K562 (cell line): ENCODE results near the gene MVD. TPM values are rescaled to one million over a fixed set of nuclear protein-coding genes. Genes with fewer than 3 reads are reported as not detected.

ENCODE experiments used
- ATAC-seq: fragments of 200-7000 bp; cut with Tn5 transposase; 3 replicates; pipeline ENCODE4 v1.9.1; 2020; ENCODE audit warnings: moderate library complexity
- BruUV-seq: library from RNA; stranded (reverse); fragments of 400-500 nt; replicated peaks from 2 replicates; lab custom pipeline; 2021; lab: Mats Ljungman, UMichigan
- CTCF ChIA-PET: fragments of 300-600 bp; formaldehyde crosslinking; extraction: SDS; loops from one replicate; lab custom pipeline; 2021; ENCODE audit warnings: low intra/inter-chr PET ratio; lab: Yijun Ruan, JAX
- POLR2A ChIA-PET: fragments of 300-600, 350-650 bp; sonication (Branson Sonifier 250); formaldehyde crosslinking; extraction: SDS; loops from one replicate; lab custom pipeline; 2021; ENCODE audit warnings: antibody characterized with exemption, inconsistent platforms; lab: Yijun Ruan, JAX
- DNase-seq, 4 experiments: peaks; one replicate each; pipeline versions ENCODE4 v3.0.0 to v3.0.0-alpha.2; 2011 to 2018; ENCODE audit warnings: low spot score in 3 of 4, mixed read lengths in 3 of 4; ENCODE audit errors: extremely low read depth in 1 of 4
- FAIRE-seq: peaks from 2 replicates; lab custom pipeline; 2011; peaks lifted over from hg19 to GRCh38; lab: Jason Lieb, UNC
- H2AFZ ChIP-seq: 2 replicates; pipeline ENCODE4 v1.6.0; 2011; ENCODE audit warnings: low read depth, low read length, control low read depth, inconsistent platforms
- H3K27ac ChIP-seq: fragments of 200-600 bp; 3 replicates; pipeline ENCODE4 v1.8.0; 2011; ENCODE audit warnings: low read depth, mild to moderate bottlenecking, control low read depth, inconsistent platforms, low read length, moderate library complexity, mixed read lengths; ENCODE audit errors: extremely low read depth
- H3K27me3 ChIP-seq, 2 experiments: fragments of 300-600 bp in 1 of 2; 2 replicates in 1 of 2; 3 replicates in 1 of 2; pipeline versions ENCODE4 v1.6.0 to v1.8.0; 2011; ENCODE audit warnings: inconsistent platforms in 2 of 2, low read length in 2 of 2, mild to moderate bottlenecking in 1 of 2, mixed read lengths in 1 of 2, moderate library complexity in 1 of 2; ENCODE audit not compliant: control insufficient read depth in 2 of 2, insufficient read depth in 2 of 2
- H3K36me3 ChIP-seq: fragments of 300-600 bp; 3 replicates; pipeline ENCODE4 v1.8.0; 2011; ENCODE audit warnings: mild to moderate bottlenecking, low read length, inconsistent platforms; ENCODE audit not compliant: control insufficient read depth, insufficient read depth
- H3K4me1 ChIP-seq, 2 experiments: fragments of 200-600 bp in 1 of 2; replicated peaks in 1 of 2; 2 replicates in 1 of 2; 3 replicates in 1 of 2; pipeline versions ENCODE4 v1.5.1 to v1.8.0; 2011; ENCODE audit warnings: inconsistent platforms in 2 of 2, low read length in 2 of 2, mild to moderate bottlenecking in 1 of 2, mixed read lengths in 1 of 2, moderate library complexity in 1 of 2; ENCODE audit not compliant: control insufficient read depth in 2 of 2, insufficient read depth in 2 of 2
- H3K4me2 ChIP-seq: 2 replicates; pipeline ENCODE4 v1.6.1; 2011; ENCODE audit warnings: low read length, control low read depth, inconsistent platforms, mixed read lengths; ENCODE audit not compliant: insufficient read depth
- H3K4me3 ChIP-seq: fragments of 200-600 bp; sonication (generic), shearing (Covaris generic); 2 replicates; pipeline ENCODE4 v1.5.1; 2016; ENCODE audit warnings: control low read depth, inconsistent platforms
- H3K79me2 ChIP-seq: fragments of 200-600 bp; 3 replicates; pipeline ENCODE4 v1.8.0; 2011; ENCODE audit warnings: low read length, inconsistent platforms; ENCODE audit not compliant: control insufficient read depth, insufficient read depth
- H3K9ac ChIP-seq, 2 experiments: 2 replicates each; pipeline versions ENCODE4 v1.6.0 to v1.6.1; 2011; ENCODE audit warnings: low read depth in 2 of 2, low read length in 2 of 2, control low read depth in 1 of 2, inconsistent platforms in 1 of 2, mild to moderate bottlenecking in 1 of 2, mixed read lengths in 1 of 2; ENCODE audit not compliant: insufficient read depth in 1 of 2
- H3K9me1 ChIP-seq: one replicate; pipeline ENCODE4 v1.6.0; 2011; ENCODE audit warnings: inconsistent platforms, mild to moderate bottlenecking, low read length, moderate library complexity; ENCODE audit not compliant: control insufficient read depth, insufficient read depth
- H3K9me3 ChIP-seq: replicated peaks from 2 replicates; pipeline ENCODE4 v1.5.1; 2011; ENCODE audit warnings: low read depth, low read length, inconsistent platforms; ENCODE audit not compliant: control insufficient read depth, insufficient read depth
- H4K20me1 ChIP-seq: replicated peaks from 2 replicates; pipeline ENCODE4 v1.6.1; 2011; ENCODE audit warnings: low read length, inconsistent platforms, mixed read lengths; ENCODE audit not compliant: control insufficient read depth, insufficient read depth
- ELF2 ChIP-seq: fragments of 250-450 bp; sonication (Bioruptor Pico); IDR thresholded peaks from 2 replicates; pipeline ENCODE4 v1.5.0; 2021; ENCODE audit warnings: mild to moderate bottlenecking
- HDAC2 ChIP-seq: fragments of 450-650 bp; IDR thresholded peaks from 2 replicates; pipeline ENCODE4 v1.6.1; 2016; ENCODE audit warnings: mild to moderate bottlenecking
- POLR2G ChIP-seq: fragments of 200-400 bp; formaldehyde crosslinking; IDR thresholded peaks from 2 replicates; pipeline ENCODE4 v1.6.1; 2017; ENCODE audit warnings: low read depth, mild to moderate bottlenecking, antibody characterized with exemption, low read length, moderate library complexity
- PPARD ChIP-seq: fragments of 250-450 bp; sonication (Bioruptor Pico); IDR thresholded peaks from 2 replicates; pipeline ENCODE4 v1.8.0; 2022; ENCODE audit warnings: inconsistent platforms, mild to moderate bottlenecking, moderate library complexity
- SPI1 ChIP-seq: IDR thresholded peaks from 2 replicates; pipeline ENCODE4 v1.6.1; 2011; ENCODE audit warnings: low read depth, low read length, control low read depth, borderline replicate concordance
- ZNF217 ChIP-seq: sonication (generic); formaldehyde crosslinking; IDR thresholded peaks from 2 replicates; pipeline ENCODE4 v1.8.0; 2022; ENCODE audit warnings: mild to moderate bottlenecking, missing genetic modification reagents
- ZNF316 ChIP-seq: fragments of 450-650 bp; IDR thresholded peaks from 2 replicates; pipeline ENCODE4 v1.6.1; 2016
- WGBS: fragments of 100-300 bp; shearing (Covaris generic); methylation state at CpG from one replicate; pipeline ENCODE4 v1.1.6; 2016; ENCODE audit warnings: low coverage, mixed read lengths; ENCODE audit not compliant: insufficient coverage; ENCODE audit errors: missing lambda C conversion rate; 5-methylcytosine and 5-hydroxymethylcytosine counted together
- in situ Hi-C: fragments of 300-500 bp; cut with MboI; formaldehyde crosslinking; loops from 4 replicates; pipeline ENCODE4 v1.15.0; 2018; ENCODE audit warnings: inconsistent platforms, mixed read lengths
- intact Hi-C: fragments of 100-400 bp; cut with micrococcal nuclease; formaldehyde crosslinking; loops from 2 replicates; pipeline ENCODE4 v1.14.2; 2022
- polyA plus RNA-seq, 8 experiments: library from polyadenylated mRNA; depleted of rRNA in 4 of 8; stranded (reverse) in 5 of 8; unstranded in 3 of 8; fragments of >200 nt; fragmentation: Nextera tagmentation in 2 of 8; fragmentation: Illumina TruSeq in 1 of 8; extraction: Ambion mirVana in 2 of 8; extraction: Trizol in 1 of 8; gene quantifications; 2 replicates each; pipeline versions ENCODE4 v1.2.1 to v1.2.3, GENCODE V29; 2011 to 2014; ENCODE audit warnings: inconsistent platforms in 1 of 8, missing spikeins in 1 of 8
- total RNA-seq, 7 experiments: library from RNA; depleted of rRNA in 6 of 7; stranded (reverse); fragments of >200 nt in 6 of 7; fragmentation: Illumina TruSeq in 2 of 7; extraction: Trizol in 2 of 7; gene quantifications; 2 replicates each; pipeline versions ENCODE4 v1.2.1 to v1.2.3, GENCODE V29; 2011 to 2021; ENCODE audit warnings: low replicate concordance in 1 of 7
- TF ChIP-seq, protein P1 (sequence below): fragments of 450-650 bp; IDR thresholded peaks from 2 replicates; pipeline ENCODE4 v1.6.1; 2017; ENCODE audit warnings: antibody characterized with exemption, mild to moderate bottlenecking

The MVD gene
- total and polyA plus RNA-seq, 9 of the 15 experiments (the other 6 are each of a cell fraction or from before 2014, with no cell fraction given): 12.2 to 141 (median 45.3) TPM

DNA sequence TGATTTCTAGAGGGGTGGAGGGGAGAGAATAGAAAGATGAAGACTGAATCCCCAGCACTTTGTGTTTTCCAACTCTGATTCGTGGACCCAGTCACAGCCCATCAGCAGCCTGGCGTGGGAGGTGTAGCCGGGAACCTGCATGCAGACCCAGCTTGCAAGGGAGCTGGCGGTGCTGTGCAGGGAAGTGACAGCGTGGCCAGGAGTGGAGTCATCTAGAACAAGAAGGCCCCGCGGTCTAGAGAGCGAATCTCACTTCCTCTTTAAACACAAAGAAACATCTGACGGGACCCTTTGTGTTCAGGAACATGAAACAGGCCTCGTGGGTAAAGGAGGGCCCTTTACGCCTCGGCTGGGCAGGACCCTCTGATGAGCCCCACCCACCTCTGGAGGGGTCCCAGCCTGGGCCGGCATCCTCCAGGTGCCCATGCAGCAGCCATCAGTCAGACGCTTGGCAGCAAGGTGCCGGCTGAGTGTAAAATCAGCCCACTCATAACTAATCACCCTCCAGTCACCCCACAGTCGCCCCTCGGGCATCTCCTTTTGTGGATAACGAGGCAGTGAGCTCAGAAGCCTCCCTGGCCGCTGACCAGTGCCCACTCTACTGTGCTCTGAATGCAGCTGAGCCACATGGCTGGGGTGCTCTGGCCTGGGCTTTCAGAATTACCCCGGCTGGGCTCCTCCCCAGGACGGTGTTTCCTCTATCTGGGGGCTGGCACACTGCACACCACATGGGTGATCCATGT, 19.0 kb upstream of the MVD start:
- no peak overlapping the region for H3K4me3 ChIP-seq
- ChIA-PET POLR2A (interaction anchor here (0.5 kb wide), 1 partner anchor 112 kb away, joined by 3 read pairs; the partner anchor contains the start of gene ZC3H18), CTCF (no interaction called here)
- H3K4me2 ChIP-seq: no peak overlapping the region
- peak overlapping the region in 1 of 2 experiments; percentile 79; a peak in 2 of 4 replicates for H3K9ac ChIP-seq
- no peak overlapping the region for H3K27ac ChIP-seq
- no peaks in the 10 kb centered on the region; the same call in 2 of the 3 replicates for H3K79me2 ChIP-seq
- no peak for ATAC-seq
- 63% methylated on average over 21 of the region's 21 CpGs for WGBS
- DNase-seq: no peak
- H3K9me3 ChIP-seq: no peaks in the 10 kb centered on the region
- BruUV-seq: no TSS peak
- H3K4me1 ChIP-seq: peaks cover 10 to 56% of the 10 kb centered on the region in 2 experiments
- TF ChIP-seq, protein P1, sequence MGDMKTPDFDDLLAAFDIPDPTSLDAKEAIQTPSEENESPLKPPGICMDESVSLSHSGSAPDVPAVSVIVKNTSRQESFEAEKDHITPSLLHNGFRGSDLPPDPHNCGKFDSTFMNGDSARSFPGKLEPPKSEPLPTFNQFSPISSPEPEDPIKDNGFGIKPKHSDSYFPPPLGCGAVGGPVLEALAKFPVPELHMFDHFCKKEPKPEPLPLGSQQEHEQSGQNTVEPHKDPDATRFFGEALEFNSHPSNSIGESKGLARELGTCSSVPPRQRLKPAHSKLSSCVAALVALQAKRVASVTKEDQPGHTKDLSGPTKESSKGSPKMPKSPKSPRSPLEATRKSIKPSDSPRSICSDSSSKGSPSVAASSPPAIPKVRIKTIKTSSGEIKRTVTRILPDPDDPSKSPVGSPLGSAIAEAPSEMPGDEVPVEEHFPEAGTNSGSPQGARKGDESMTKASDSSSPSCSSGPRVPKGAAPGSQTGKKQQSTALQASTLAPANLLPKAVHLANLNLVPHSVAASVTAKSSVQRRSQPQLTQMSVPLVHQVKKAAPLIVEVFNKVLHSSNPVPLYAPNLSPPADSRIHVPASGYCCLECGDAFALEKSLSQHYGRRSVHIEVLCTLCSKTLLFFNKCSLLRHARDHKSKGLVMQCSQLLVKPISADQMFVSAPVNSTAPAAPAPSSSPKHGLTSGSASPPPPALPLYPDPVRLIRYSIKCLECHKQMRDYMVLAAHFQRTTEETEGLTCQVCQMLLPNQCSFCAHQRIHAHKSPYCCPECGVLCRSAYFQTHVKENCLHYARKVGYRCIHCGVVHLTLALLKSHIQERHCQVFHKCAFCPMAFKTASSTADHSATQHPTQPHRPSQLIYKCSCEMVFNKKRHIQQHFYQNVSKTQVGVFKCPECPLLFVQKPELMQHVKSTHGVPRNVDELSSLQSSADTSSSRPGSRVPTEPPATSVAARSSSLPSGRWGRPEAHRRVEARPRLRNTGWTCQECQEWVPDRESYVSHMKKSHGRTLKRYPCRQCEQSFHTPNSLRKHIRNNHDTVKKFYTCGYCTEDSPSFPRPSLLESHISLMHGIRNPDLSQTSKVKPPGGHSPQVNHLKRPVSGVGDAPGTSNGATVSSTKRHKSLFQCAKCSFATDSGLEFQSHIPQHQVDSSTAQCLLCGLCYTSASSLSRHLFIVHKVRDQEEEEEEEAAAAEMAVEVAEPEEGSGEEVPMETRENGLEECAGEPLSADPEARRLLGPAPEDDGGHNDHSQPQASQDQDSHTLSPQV: no peak
- TF ChIP-seq ZNF217 (CRISPR knock-in tag) (no peak), ZNF316 (no peak), ELF2 (no peak), SPI1 (peak; percentile 87), HDAC2 (no peak), PPARD (CRISPR knock-in tag) (no peak), POLR2G (peak; percentile 26; the same call in 1 of the 2 replicates)
- no peak for FAIRE-seq
- H4K20me1 ChIP-seq: no peaks in the 10 kb centered on the region; the same call in 1 of the 2 replicates
- in situ Hi-C loops: no loop called here
- no peaks in the 10 kb centered on the region for H3K36me3 ChIP-seq
- H3K9me1 ChIP-seq: no peaks in the 10 kb centered on the region
- no peak overlapping the region for H2AFZ ChIP-seq
- intact Hi-C loops: no loop called here
- no peaks in the 10 kb centered on the region for H3K27me3 ChIP-seq
